NB4 (cell line): ENCODE data around the gene DAGLB.
A peak's percentile ranks its signal among the peaks of the same experiment; 100 is the strongest.

Experiments used
- DNase-seq: peaks from one replicate; pipeline ENCODE4 v3.0.0; 2010; ENCODE audit warnings: low read depth
- H3K4me3 ChIP-seq: one replicate; pipeline ENCODE4 v1.5.1; 2011; ENCODE audit warnings: mild to moderate bottlenecking, low read depth, low read length, moderate library complexity
- CTCF ChIP-seq: IDR thresholded peaks from one replicate; pipeline ENCODE4 v1.5.1; 2012; ENCODE audit warnings: low read depth, low read length
- MAX ChIP-seq: IDR thresholded peaks from 2 replicates; pipeline ENCODE4 v1.6.1; 2011; ENCODE audit warnings: low read depth, low read length
- MYC ChIP-seq: IDR thresholded peaks from 2 replicates; pipeline ENCODE4 v1.6.1; 2011; ENCODE audit warnings: low read depth, low read length
- POLR2A ChIP-seq: IDR thresholded peaks from 2 replicates; pipeline ENCODE4 v1.6.1; 2011; ENCODE audit warnings: mild to moderate bottlenecking; ENCODE audit not compliant: insufficient read length; ENCODE audit errors: extremely low read depth

Gene DAGLB

GRCh38 chr7:6409944-6410693 is 37.6 kb downstream of the DAGLB start:
- TF ChIP-seq POLR2A = no peak
- TF ChIP-seq MAX = no peak
- no peak for TF ChIP-seq MYC
- no peak for TF ChIP-seq CTCF
- H3K4me3 ChIP-seq = no peak overlapping the region
- peak; percentile 18 for DNase-seq

GRCh38 chr7:6409091-6409490 is 38.7 kb downstream of the DAGLB start:
- H3K4me3 ChIP-seq = no peak overlapping the region
- DNase-seq = no peak
- peak; percentile 7 for TF ChIP-seq POLR2A
- no peak for TF ChIP-seq MYC
- no peak for TF ChIP-seq CTCF

- no peak overlapping the region for H3K4me3 ChIP-seq
- no peak for DNase-seq
- no peak for TF ChIP-seq MAX
- no peak for TF ChIP-seq MYC
- TF ChIP-seq POLR2A = no peak
- TF ChIP-seq CTCF = no peak
These were observed 40.3 kb downstream of the DAGLB start for GRCh38 chr7:6407434-6407833.

GRCh38 chr7:6406121-6406520 is 41.6 kb downstream of the DAGLB start:
- TF ChIP-seq MAX = no peak
- no peak for TF ChIP-seq MYC
- no peak for TF ChIP-seq CTCF
- H3K4me3 ChIP-seq = no peak overlapping the region
- DNase-seq = no peak

- no peak for TF ChIP-seq CTCF
- TF ChIP-seq MYC = no peak
- no peak for TF ChIP-seq MAX
- no peak overlapping the region for H3K4me3 ChIP-seq
- DNase-seq = no peak
These were observed 43.8 kb downstream of the DAGLB start for GRCh38 chr7:6403907-6404306.

- no peak for DNase-seq
- H3K4me3 ChIP-seq = no peak overlapping the region
- TF ChIP-seq MAX = no peak
- TF ChIP-seq CTCF = no peak
- TF ChIP-seq MYC = no peak
- TF ChIP-seq POLR2A = no peak
These were observed 45.0 kb downstream of the DAGLB start for GRCh38 chr7:6402741-6403140.
